AG04450 (cell line): ENCODE results near the gene F10. TPM values are rescaled to one million over a fixed set of nuclear protein-coding genes. Genes with fewer than 3 reads are reported as not detected.

ENCODE experiments used
- CTCF ChIA-PET: fragments of 300-600, 350-600 bp; formaldehyde crosslinking; extraction: SDS; loops from one replicate; lab custom pipeline; 2022; ENCODE audit warnings: antibody characterized with exemption, inconsistent platforms; lab: Charles Lee
- POLR2A ChIA-PET: fragments of 350-600 bp; formaldehyde crosslinking; extraction: SDS; loops from one replicate; lab custom pipeline; 2021; ENCODE audit warnings: antibody characterized with exemption, inconsistent platforms; lab: Yijun Ruan, JAX
- DNase-seq: peaks from one replicate; pipeline ENCODE4 v3.0.0-alpha.2; 2011; ENCODE audit warnings: low read depth, low spot score
- H3K27ac ChIP-seq: one replicate; pipeline ENCODE4 v1.5.1; 2012; ENCODE audit warnings: low read depth, low read length, control low read depth
- H3K27me3 ChIP-seq: one replicate; pipeline ENCODE4 v1.6.0; 2012; ENCODE audit warnings: low read length; ENCODE audit not compliant: control insufficient read depth, insufficient read depth
- H3K4me3 ChIP-seq: 2 replicates; pipeline ENCODE4 v1.5.1; 2011; ENCODE audit warnings: mild to moderate bottlenecking, low read depth, low read length, control low read depth
- H3K9me3 ChIP-seq: 2 replicates; pipeline ENCODE4 v1.5.1; 2012; ENCODE audit warnings: low read length; ENCODE audit not compliant: control insufficient read depth, insufficient read depth
- CTCF ChIP-seq: IDR thresholded peaks from 2 replicates; pipeline ENCODE4 v1.5.1; 2011; ENCODE audit warnings: low read depth, low read length, control low read depth, inconsistent platforms
- polyA plus RNA-seq: library from polyadenylated mRNA; depleted of rRNA; stranded (reverse); fragments of >200 nt; gene quantifications from 2 replicates; pipeline ENCODE4 v1.2.3, GENCODE V29; 2011

Gene F10
- polyA plus RNA-seq, 1 experiment: 17.7 TPM

- Histone ChIP-seq H3K27ac (no peak overlapping the region), H3K4me3 (no peak overlapping the region), H3K9me3 (no peaks in the 10 kb centered on the region; the same call in 1 of the 2 replicates), H3K27me3 (no peaks in the 10 kb centered on the region)
- CTCF ChIA-PET: no interaction called here
- POLR2A ChIA-PET: no interaction called here
- no peak for DNase-seq
- TF ChIP-seq CTCF: no peak
These were observed 27.3 kb downstream of the F10 start for GRCh38 chr13:113149711-113150549.

- Histone ChIP-seq H3K9me3 (no peaks in the 10 kb centered on the region; the same call in 1 of the 2 replicates), H3K27me3 (no peaks in the 10 kb centered on the region), H3K27ac (no peak overlapping the region), H3K4me3 (no peak overlapping the region)
- CTCF ChIA-PET: no interaction called here
- no peak for DNase-seq
- POLR2A ChIA-PET: no interaction called here
- TF ChIP-seq CTCF: no peak
These were observed 28.2 kb downstream of the F10 start for GRCh38 chr13:113150550-113151365.

- no peaks in the 10 kb centered on the region for H3K27me3 ChIP-seq
- ChIA-PET POLR2A (interaction anchor here (0.6 kb wide), 1 partner anchor 57 kb away, joined by 3 read pairs; the partner anchor contains the start of gene PCID2), CTCF (no interaction called here)
- peak overlapping the region; percentile 7; the same call in 1 of the 2 replicates for H3K4me3 ChIP-seq
- H3K27ac ChIP-seq: no peak overlapping the region
- peak; percentile 24 for DNase-seq
- no peak for TF ChIP-seq CTCF
- peaks cover 5% of the 10 kb centered on the region for H3K9me3 ChIP-seq
These were observed 29.4 kb downstream of the F10 start for GRCh38 chr13:113151745-113152690.

- ChIA-PET CTCF (no interaction called here), POLR2A (no interaction called here)
- Histone ChIP-seq H3K9me3 (peaks cover 5% of the 10 kb centered on the region), H3K27ac (no peak overlapping the region), H3K4me3 (no peak overlapping the region), H3K27me3 (no peaks in the 10 kb centered on the region)
- no peak for DNase-seq
- no peak for TF ChIP-seq CTCF
These were observed 30.0 kb downstream of the F10 start for GRCh38 chr13:113152691-113152983.
